Thoracic aorta (tissue), 2 donors: ENCODE results near the gene MEIS2. TPM values are rescaled to one million over a fixed set of nuclear protein-coding genes. Genes with fewer than 3 reads are reported as not detected.

Experiments used
- ATAC-seq: fragments of 150-250 bp; one replicate; pipeline ENCODE4 v1.8.0; 2017; ENCODE audit warnings: low read depth; ENCODE audit not compliant: insufficient number of reproducible peaks, low FRiP score
- DNase-seq: peaks from one replicate; pipeline ENCODE4 v3.0.0-alpha.2; 2020; ENCODE audit warnings: low spot score
- H3K27ac ChIP-seq, 2 donors: fragments of 200-600 bp; sonication (generic); 1 replicate in 1 of 2; 2 replicates in 1 of 2; pipeline ENCODE4 v1.5.1; 2016; ENCODE audit warnings: mild to moderate bottlenecking in 2 of 2, moderate library complexity in 2 of 2
- H3K27me3 ChIP-seq: fragments of 200-600 bp; sonication (generic); replicated peaks from 2 replicates; pipeline ENCODE4 v1.6.0; 2016; ENCODE audit warnings: mild to moderate bottlenecking; ENCODE audit not compliant: insufficient read depth
- H3K36me3 ChIP-seq: fragments of 200-600 bp; sonication (generic); one replicate; pipeline ENCODE4 v1.5.1; 2016
- H3K4me1 ChIP-seq, 2 donors: fragments of 200-600 bp; sonication (generic); 1 replicate in 1 of 2; 2 replicates in 1 of 2; pipeline versions ENCODE4 v1.5.1 to v1.6.0; 2016; ENCODE audit warnings: low read depth in 2 of 2, mild to moderate bottlenecking in 1 of 2; ENCODE audit not compliant: control insufficient read depth in 1 of 2
- H3K4me3 ChIP-seq: fragments of 200-600 bp; sonication (generic); 2 replicates; pipeline ENCODE4 v1.5.1; 2016; ENCODE audit warnings: mild to moderate bottlenecking
- H3K9me3 ChIP-seq: fragments of 200-600 bp; sonication (generic); 2 replicates; pipeline ENCODE4 v1.5.1; 2016
- total RNA-seq, 2 donors: library from RNA; depleted of rRNA; stranded (reverse); fragments of >200 nt; gene quantifications; one replicate each; pipeline versions ENCODE4 v1.1.0 to v1.2.3, GENCODE V29; 2016
- TF ChIP-seq, protein P1 (sequence below): fragments of 200-600 bp; sonication (generic); IDR thresholded peaks from one replicate; pipeline ENCODE4 v1.5.1; 2019; ENCODE audit warnings: antibody characterized with exemption

MEIS2 gene
- total RNA-seq, 2 donors from 2014 or later = 46.4 to 57.2 TPM

DNA sequence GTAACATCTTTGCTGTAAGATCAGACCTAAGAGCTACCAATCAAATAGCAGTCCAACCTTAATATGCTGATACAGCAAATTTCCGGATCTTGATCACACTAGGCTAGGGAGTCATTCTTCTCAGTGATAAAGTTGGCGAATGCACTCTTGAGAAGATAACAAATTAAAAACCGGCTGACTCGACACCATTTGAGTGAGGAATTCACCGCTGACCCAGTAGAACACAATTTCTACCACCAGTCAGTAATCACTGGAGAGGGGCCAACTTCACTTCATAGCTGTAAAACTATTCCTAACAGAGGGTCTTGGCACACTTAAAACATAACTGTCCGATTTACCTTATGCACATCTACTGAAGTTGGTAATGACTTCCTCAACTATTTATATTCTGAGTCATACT, 47.2 kb downstream of the MEIS2 start:
- Histone ChIP-seq H3K4me3 (no peak overlapping the region), H3K4me1 (peaks cover 0 to 11% of the 10 kb centered on the region in 2 donors), H3K9me3 (no peaks in the 10 kb centered on the region), H3K27ac (no peak overlapping the region), H3K36me3 (no peaks in the 10 kb centered on the region), H3K27me3 (no peaks in the 10 kb centered on the region)
- ATAC-seq (no peak), DNase-seq (no peak)
- TF ChIP-seq, protein P1, sequence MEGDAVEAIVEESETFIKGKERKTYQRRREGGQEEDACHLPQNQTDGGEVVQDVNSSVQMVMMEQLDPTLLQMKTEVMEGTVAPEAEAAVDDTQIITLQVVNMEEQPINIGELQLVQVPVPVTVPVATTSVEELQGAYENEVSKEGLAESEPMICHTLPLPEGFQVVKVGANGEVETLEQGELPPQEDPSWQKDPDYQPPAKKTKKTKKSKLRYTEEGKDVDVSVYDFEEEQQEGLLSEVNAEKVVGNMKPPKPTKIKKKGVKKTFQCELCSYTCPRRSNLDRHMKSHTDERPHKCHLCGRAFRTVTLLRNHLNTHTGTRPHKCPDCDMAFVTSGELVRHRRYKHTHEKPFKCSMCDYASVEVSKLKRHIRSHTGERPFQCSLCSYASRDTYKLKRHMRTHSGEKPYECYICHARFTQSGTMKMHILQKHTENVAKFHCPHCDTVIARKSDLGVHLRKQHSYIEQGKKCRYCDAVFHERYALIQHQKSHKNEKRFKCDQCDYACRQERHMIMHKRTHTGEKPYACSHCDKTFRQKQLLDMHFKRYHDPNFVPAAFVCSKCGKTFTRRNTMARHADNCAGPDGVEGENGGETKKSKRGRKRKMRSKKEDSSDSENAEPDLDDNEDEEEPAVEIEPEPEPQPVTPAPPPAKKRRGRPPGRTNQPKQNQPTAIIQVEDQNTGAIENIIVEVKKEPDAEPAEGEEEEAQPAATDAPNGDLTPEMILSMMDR = no peak

DNA sequence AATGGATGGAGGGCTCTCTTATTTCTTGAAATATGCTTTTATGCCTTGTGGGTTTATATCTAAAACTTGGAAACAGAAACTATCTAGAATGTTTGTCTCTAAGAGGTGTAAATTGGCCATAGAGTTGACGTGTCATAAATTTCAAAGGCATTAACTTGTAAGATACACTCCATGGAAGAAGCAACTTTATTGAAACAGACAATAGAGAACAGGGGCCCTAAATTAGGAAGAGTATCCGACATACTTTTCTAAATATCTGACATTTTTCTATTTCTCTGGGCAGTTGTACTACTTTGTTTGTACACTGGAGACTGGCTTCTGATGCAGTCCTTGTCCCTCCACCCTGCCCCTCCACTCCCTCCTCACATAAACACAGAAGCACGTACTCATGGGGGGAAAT, 50.0 kb downstream of the MEIS2 start:
- no peaks in the 10 kb centered on the region for H3K27me3 ChIP-seq
- DNase-seq = no peak
- peaks cover 5 to 10% of the 10 kb centered on the region in 2 donors for H3K4me1 ChIP-seq
- no peaks in the 10 kb centered on the region for H3K36me3 ChIP-seq
- H3K9me3 ChIP-seq = no peaks in the 10 kb centered on the region
- no peak overlapping the region for H3K4me3 ChIP-seq
- TF ChIP-seq, protein P1 = no peak
- no peak overlapping the region for H3K27ac ChIP-seq
- no peak for ATAC-seq

DNA sequence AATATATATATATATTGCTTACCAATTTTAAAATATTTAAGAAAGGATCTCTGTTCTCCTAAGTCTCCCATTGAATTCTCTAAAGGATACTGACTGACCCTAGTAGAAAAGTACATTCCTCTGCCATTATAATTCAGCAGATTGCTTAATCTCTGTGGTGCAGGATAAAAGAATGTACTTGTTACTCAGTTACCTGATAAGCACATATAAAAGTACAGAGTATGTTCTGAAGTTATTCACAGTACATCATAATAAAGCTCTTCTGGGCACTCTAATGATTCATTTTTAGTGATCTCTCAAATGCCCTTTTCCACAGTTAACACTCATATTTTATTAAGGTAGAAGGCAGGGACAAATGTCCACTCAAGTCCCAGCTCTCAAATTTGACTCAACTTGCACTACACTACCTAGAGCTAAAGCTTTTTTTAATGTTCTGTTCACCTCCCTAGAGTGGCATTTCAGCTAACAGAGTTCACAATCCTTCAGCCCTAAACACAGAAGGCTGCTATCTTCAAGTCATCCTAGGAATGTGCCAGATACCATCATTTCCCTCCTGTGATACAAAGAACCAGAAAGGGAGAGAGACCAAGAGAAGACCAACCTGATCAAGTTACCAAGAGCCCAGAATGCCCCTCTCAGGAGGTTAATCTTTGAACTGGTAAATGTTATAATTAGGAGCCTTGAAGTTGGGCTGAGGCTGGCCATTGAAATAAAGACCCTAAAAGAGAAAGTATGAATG, 53.3 kb downstream of the MEIS2 start:
- no peak for ATAC-seq
- H3K9me3 ChIP-seq = no peaks in the 10 kb centered on the region
- no peaks in the 10 kb centered on the region for H3K36me3 ChIP-seq
- no peak overlapping the region for H3K27ac ChIP-seq
- TF ChIP-seq, protein P1 = no peak
- H3K27me3 ChIP-seq = no peaks in the 10 kb centered on the region
- peaks cover 5 to 10% of the 10 kb centered on the region in 2 donors for H3K4me1 ChIP-seq
- DNase-seq = no peak
- no peak overlapping the region for H3K4me3 ChIP-seq

DNA sequence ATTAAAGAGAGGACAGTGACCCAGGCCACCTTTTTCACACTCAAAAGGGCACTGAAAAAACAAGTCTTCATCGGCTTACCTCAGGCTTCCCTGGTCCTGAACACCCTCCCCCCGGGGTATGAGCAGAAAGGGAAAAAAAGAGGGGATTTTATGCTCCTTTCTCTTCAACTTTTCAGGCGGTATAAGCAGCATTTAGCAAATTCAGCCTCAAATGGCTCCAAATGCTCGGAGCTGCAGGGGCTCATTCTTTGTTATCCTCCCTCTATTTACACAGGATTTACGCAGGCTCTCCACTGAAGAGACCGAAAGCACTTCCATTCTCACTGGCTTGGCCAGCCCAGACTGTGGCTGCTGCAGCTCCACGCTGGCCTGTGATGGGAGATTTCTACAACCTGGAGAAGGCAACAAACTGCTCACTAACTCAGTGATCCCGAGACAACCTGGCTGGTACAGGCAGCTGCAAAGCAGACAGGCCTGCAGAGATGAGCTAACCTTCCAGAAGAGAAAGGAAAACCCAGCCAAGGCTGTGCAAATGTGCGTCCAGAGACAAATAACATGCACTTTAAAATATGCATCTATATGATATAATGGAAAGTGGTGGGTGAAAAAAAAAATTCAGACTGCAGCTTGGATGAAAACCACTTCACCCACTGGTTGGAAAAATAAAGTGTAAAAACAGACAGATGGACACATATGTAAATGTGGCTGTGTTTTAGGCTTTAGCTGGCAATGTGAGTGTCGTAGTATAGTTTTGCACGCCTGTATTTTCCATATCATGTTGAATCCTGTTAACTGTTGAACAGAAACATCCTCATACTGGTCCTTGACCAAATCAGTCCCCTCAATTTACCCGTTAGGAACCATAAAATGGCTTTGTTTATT, 54.2 kb downstream of the MEIS2 start:
- Histone ChIP-seq H3K4me3 (no peak overlapping the region), H3K27me3 (no peaks in the 10 kb centered on the region), H3K36me3 (no peaks in the 10 kb centered on the region), H3K9me3 (no peaks in the 10 kb centered on the region), H3K4me1 (peaks cover 5 to 10% of the 10 kb centered on the region in 2 donors), H3K27ac (no peak overlapping the region)
- ATAC-seq (no peak), DNase-seq (no peak)
- TF ChIP-seq, protein P1 = no peak

DNA sequence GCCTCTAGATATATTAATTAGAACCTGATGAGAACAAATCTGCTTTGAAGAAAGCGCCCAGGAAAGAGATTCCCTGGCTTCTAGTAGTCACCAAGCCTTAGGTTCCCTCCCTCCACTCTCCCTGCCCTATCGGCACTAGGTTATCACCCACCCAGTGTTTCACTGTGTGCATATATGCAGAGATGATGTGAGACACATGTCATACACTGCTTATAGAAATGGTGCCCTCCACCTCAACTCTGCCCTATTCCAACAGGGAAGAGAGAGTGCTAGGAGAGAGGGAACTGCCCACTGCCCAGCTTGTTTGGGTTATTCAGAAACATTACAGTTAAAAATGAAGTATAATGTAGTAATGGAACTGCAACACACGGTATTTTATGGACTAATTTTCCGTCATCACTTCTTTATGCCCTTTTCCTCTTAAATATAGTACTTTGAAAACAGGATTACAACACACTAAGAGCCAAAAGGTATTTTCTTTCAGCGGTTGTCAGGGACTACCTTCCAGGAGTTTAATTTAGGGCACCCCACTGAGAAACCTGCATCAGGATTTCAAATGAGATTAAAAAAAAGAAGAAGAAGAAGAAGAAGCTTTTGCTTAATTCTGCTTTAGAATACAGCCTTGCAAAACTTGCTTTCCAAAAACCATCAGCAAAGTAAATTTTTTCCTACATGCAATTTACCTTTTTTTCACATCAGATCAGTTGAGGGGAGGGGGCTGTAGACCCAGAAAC, 55.3 kb downstream of the MEIS2 start:
- Histone ChIP-seq H3K4me1 (peaks cover 5 to 10% of the 10 kb centered on the region in 2 donors), H3K27me3 (no peaks in the 10 kb centered on the region), H3K9me3 (no peaks in the 10 kb centered on the region), H3K36me3 (no peaks in the 10 kb centered on the region), H3K27ac (no peak overlapping the region), H3K4me3 (no peak overlapping the region)
- no peak for ATAC-seq
- TF ChIP-seq, protein P1 = no peak
- DNase-seq = no peak
